HFF-Myc (cell line): ENCODE data around the gene SLC18A3.

Source experiments
- DNase-seq: peaks from one replicate; pipeline ENCODE4 v3.0.0-alpha.2; 2011; ENCODE audit warnings: low read depth; ENCODE audit errors: extremely low read depth
- H3K4me3 ChIP-seq: replicated peaks from 2 replicates; pipeline ENCODE4 v1.5.1; 2011; ENCODE audit warnings: low read depth, mild to moderate bottlenecking, control low read depth, low read length
- TF ChIP-seq, protein P1 (sequence below): IDR thresholded peaks from 2 replicates; pipeline ENCODE4 v1.5.1; 2012; ENCODE audit warnings: mild to moderate bottlenecking, low read depth, low read length, control low read depth; ENCODE audit errors: missing control alignments

SLC18A3 gene

DNA sequence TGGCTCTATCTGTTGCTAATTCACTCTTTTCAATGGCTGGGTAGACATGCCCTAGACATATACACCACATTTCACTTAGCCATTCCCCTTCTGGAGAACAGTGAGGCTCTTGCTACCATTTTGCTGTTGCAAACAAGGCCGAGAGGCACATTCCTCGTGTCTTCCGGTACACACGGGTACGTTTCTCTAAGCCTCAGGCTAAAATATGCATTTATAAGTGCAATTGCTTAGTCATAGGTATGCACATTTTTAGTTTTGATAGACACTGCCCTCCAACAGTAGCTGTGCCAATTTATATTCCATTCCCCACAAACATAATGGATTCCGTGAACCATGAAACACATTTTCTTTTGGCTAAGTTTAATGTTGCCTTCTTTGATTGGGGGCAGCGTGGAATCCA is 16.9 kb downstream of the SLC18A3 start:
- TF ChIP-seq, protein P1, sequence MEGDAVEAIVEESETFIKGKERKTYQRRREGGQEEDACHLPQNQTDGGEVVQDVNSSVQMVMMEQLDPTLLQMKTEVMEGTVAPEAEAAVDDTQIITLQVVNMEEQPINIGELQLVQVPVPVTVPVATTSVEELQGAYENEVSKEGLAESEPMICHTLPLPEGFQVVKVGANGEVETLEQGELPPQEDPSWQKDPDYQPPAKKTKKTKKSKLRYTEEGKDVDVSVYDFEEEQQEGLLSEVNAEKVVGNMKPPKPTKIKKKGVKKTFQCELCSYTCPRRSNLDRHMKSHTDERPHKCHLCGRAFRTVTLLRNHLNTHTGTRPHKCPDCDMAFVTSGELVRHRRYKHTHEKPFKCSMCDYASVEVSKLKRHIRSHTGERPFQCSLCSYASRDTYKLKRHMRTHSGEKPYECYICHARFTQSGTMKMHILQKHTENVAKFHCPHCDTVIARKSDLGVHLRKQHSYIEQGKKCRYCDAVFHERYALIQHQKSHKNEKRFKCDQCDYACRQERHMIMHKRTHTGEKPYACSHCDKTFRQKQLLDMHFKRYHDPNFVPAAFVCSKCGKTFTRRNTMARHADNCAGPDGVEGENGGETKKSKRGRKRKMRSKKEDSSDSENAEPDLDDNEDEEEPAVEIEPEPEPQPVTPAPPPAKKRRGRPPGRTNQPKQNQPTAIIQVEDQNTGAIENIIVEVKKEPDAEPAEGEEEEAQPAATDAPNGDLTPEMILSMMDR, result no peak
- no peak for DNase-seq
- H3K4me3 ChIP-seq, result no peak overlapping the region

GRCh38 chr10:49627644-49628247 is 17.6 kb downstream of the SLC18A3 start:
- TF ChIP-seq, protein P1, result no peak
- DNase-seq, result no peak
- H3K4me3 ChIP-seq, result no peak overlapping the region

- DNase-seq, result no peak
- TF ChIP-seq, protein P1, result no peak
These were observed 18.5 kb downstream of the SLC18A3 start for GRCh38 chr10:49628599-49628998.

GRCh38 chr10:49629431-49629881 is 19.3 kb downstream of the SLC18A3 start:
- TF ChIP-seq, protein P1, result no peak
- H3K4me3 ChIP-seq, result no peak overlapping the region
- DNase-seq, result no peak

More at GRCh38 chr10:49628599-49628998, 18.5 kb downstream of the SLC18A3 start:
- H3K4me3 ChIP-seq, result no peak overlapping the region

GRCh38 chr10:49631975-49632374 is 21.9 kb downstream of the SLC18A3 start:
- TF ChIP-seq, protein P1, result no peak
- no peak for DNase-seq
- no peak overlapping the region for H3K4me3 ChIP-seq

DNA sequence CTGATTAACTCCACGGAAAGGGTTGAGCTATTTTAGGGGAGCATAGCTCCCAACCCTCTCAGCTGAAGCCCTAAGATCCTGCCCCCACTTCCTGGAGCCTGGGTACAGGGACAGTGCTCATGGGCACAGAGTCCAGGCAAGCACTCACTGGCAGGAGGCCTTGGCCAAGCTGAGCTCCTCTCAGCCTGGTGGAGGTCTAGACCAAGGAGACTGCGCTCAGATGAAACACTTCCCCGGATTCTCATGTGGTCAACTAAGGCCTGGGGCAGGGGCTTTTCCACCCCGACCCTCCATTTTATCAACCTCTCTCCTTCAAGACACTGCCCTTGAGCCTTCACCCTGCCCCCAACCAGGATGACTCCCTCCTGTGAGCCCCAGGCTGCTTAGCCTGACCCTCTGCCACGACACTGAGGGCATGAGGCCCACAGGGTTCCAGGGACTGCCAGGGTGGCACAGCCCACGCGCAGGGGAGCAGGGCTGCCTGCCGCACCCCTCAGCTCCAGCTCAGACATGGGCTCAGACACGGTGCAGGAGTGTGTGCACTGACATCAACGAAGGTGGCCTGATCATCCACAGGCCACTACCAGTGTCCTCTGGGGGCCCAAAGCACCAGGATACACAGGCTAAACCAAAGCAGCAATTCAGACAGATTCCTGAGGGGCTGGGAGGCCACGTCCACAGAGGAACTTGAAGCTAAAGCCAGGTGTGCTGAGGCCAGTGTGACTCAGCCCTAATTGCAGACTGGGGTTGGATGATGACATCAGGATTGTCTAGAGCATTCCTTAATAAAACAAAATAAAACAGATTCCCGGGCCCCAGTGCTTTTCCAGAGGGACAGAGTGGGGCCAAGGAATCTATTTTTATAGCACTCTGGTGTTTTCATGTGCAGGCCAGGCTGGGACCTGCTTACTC is 22.6 kb downstream of the SLC18A3 start:
- TF ChIP-seq, protein P1, result no peak
- DNase-seq, result no peak
- no peak overlapping the region for H3K4me3 ChIP-seq
